Urothelium cell line (cell line): ENCODE results near the gene INPPL1.

Source experiments
- DNase-seq: peaks from one replicate; pipeline ENCODE4 v3.0.0; 2011; ENCODE audit warnings: low spot score, mixed read lengths
- FAIRE-seq: peaks from 2 replicates; lab custom pipeline; 2011; peaks lifted over from hg19 to GRCh38; lab: Jason Lieb, UNC

The INPPL1 gene

GRCh38 chr11:72217841-72218240 is 6.7 kb upstream of the INPPL1 start:
- FAIRE-seq (no peak), DNase-seq (no peak)

DNA sequence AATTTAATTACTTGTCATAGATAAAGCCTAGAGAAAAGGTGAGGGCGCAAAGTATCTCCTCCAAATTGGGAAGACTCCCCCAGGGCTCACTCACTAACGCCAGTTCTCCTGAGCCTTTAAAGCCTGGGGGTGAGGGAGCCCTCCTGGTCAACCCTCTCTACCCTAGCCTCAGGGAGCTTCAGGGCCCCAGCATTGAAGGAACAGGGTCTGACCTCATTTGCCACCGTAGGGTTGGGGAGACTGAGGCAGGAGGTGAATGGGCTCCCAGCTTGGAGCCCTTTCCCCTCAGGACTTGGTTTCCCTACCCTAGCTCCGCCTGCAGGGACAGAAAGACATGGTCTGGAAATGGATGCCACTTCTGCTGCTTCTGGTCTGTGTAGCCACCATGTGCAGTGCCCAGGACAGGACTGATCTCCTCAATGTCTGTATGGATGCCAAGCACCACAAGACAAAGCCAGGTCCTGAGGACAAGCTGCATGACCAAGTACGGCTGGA is 6.3 kb upstream of the INPPL1 start:
- DNase-seq = no peak
- no peak for FAIRE-seq

- FAIRE-seq (no peak), DNase-seq (no peak)
Observed at GRCh38 chr11:72220696-72221363, 3.7 kb upstream of the INPPL1 start.

DNA sequence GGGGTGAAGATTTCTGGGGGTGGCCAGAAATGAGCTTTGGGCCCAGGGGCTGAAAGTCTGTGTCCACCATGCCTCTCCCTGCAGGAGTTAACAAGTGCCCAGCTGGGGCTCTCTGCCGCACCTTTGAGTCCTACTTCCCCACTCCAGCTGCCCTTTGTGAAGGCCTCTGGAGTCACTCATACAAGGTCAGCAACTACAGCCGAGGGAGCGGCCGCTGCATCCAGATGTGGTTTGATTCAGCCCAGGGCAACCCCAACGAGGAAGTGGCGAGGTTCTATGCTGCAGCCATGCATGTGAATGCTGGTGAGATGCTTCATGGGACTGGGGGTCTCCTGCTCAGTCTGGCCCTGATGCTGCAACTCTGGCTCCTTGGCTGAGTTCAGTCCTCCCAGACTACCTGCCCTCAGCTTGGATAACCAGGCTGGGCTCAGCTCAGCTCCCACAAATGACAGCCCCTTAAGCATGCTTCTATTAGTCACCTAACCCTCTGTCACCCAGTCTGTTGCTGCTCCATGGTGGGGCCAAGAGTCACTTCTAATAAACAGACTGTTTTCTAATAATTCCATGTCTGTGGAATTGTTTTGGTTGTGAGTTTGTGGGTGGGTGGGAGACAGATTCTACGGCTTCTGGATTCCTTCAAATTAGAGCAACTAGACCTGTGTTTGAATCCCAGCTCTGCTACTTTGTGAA is 3.0 kb upstream of the INPPL1 start:
- FAIRE-seq (no peak), DNase-seq (no peak)

DNA sequence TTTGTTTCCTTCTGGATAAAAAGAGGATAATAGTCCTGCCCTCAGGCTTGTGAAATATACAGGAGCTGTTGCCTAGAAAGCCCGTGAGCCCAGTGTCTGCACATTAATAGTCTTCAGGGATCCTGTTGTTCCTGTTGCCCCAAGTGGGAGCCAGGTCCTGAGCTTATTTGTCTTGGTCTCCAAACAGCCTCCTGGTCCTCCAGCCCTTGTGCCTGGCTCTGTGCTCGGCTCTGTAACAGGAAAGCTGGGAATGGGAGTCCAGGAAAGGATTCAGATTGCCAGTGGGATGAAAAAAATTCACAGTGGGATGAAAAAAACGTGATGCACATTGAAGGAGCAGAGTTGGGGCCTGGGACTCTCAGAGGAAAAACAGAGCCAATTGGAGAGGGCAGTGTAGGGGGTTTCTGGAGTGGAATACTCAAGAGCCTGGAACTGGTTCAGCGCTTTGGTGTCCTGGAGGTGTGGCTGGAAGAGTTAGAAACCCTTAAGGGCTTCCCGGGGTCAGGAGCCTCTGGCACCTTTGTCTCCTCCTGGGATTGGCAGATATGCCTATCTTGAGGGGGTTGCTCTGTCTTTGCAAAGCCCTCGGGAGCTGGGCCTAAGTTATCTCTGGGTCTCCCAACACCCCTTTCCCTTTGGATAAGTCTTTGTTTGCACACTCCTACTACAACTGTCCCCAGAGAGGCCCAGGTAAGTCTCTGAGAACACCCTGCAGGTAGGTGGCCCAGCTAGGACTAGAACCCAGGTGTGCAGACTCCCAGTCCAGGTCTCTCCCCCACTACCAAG is 2.3 kb upstream of the INPPL1 start:
- DNase-seq = no peak
- FAIRE-seq = no peak

DNA sequence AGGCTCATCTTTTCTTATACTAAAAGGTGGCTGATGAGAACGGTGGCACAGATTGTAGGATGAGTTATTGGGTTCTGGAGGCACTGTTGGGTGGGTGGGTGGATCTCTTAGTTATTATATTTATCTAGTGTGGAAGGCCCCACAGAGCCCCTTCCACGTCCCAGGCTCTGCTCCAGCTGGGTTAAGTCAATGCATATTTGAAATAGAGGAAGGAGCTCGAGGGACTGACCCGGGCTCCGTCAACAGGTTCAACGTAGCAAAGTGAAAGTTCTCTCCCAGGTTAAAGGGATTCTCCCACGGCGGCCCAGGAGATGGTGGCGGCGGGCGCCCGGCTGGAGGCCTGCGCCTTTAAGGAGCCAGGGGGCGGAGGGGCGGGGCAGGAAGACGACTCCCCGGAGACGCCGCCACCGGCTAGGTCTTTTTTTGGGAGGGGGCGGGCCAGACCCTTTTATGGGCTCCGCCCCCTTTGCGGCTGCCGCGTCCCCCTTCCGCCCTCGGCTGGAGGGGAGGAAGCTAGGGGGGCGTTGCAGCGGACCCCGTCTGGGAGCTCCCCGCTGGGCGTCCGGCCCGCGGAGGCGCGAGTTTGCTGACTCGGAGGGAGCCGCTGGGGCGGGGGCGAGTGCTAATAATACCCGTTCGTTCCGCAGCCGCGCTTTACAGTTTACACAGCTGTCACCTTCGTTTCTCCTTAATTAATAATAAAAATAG is 1.5 kb upstream of the INPPL1 start:
- DNase-seq (peak; percentile 95), FAIRE-seq (no peak)

DNA sequence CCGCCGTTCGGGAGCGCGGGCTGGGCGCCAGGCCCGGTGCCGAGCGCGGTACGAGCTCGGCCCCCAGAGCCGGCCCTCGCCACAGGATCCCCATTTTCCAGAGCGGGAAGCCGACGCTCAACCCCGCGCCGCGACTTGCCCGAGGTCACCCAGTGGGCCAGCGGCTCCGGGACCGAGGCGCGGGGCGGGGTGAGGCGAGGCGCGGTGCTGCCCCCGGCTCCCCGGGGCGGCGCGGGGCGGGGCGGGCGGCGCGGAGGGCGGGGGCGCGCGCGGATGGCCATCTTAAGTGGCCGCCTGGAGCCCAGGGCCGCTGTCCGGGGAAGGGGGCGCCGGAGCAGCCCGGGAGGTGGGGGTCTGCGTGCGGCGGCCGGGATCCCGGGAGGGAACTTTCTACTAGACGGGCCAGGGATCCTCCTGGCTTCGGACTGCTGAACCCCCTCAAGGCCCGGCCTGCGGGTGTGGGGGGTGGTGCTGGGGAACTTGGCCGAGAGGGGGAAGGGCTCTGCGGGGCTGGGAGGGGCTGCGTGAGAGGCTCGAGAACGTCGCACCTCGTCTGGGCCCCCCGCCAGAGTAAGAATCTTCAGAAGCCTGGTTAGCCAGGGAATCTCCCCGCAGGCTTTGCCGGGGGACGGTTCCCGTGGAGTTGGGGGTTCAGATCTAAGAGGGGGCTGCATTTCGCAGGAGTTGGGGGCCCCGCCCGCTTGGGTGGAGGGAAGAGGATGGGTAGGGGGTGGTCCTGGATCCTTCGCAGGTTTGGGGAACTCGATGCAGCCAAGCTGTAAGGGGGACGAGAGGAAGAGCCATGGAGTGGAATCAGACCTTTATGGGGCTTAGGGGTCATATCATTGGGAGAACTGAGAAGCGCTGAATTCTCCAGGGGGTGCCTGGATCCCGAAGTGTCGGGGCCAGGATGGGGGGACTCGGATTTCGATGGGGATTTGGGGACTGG is 678 bp upstream of the INPPL1 start:
- DNase-seq (peak; percentile 70), FAIRE-seq (no peak)

- DNase-seq (no peak), FAIRE-seq (no peak)
Observed at GRCh38 chr11:72225411-72225951, 914 bp downstream of the INPPL1 start.

DNA sequence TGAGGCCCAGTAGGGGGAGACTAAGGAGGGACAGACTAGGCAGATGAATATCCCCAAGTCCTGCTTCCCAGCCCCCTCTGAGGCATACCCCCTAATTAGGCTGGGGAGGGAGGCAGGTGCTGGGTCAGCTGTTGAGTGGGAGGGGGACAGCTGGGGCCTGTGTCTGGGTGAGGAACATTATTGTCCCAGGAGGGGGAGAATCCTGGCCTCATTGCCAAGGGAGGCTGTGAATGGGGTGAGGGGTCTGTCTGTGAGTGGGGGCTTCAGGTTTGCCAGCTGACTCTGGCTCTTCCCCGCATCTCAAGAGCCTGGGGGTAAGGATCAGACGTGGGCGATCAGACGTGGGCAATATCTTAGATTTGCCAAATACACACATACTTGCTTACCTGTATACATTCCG is 2.1 kb downstream of the INPPL1 start:
- FAIRE-seq = no peak
- DNase-seq = no peak

DNA sequence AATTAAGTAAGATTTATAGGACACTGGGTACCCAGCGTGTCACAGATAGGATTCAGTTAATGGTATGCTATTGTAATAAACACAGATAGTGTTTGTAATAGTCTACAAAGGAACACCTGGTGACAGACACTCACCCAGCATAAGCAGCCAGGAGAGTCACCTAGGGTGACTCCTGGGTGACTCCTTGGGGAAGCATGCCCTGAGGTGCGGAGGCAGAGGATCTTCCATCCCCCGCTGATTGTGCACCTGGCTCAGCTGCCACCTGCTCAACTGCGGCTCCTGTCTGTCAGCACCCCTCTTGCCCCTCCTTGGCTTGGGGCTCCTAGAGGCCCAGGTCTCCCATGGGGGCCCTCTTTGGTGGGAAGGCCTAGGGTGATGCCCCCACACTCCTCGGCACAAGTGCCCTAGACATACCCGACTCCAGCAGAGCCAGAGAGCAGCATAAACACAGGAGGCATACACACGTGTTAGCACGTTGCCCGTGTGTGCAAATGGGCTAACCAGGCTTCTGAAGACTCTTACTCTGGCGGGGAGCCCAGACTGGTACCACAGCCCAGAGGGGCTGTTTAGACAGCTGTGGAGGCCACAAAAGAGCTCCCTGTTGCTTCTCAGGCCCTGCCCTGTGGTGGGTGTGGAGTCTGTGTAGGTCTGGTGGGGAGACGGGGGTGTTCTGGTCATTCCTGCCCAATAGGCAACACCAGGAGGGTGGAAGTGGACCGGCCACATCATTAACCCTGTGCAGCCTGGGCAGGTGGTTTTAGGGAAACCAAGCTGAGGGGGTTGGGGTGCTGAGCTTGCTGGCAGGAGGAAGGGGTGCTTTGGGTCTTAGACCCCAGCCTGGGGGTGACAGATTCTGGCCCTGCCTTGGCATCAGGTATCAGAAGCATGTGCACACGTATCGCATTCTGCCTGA is 3.0 kb downstream of the INPPL1 start:
- FAIRE-seq = no peak

DNA sequence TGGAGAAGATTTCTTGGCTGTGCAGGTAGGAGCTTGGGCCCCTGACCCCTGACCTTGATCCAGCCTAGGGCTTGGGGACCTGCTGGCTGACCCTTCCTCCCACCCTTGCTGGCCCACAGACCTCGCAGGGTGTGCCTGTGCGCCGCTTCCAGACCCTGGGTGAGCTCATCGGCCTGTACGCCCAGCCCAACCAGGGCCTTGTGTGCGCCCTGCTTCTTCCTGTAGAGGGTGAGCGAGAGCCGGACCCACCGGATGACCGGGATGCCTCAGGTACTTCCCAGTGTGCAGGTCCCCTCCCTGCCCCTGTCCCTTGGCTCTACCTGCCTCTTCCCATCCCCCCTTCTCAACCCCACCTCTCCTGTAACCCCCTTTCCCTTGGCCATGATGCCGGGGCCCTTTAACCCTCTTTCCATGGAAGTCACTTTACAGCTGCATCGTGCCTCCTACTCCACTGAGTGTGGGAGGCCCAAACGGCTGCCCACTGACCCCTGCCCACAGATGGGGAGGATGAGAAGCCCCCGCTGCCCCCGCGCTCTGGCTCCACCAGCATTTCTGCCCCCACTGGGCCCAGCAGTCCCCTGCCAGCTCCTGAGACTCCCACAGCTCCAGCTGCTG is 3.8 kb downstream of the INPPL1 start:
- no peak for FAIRE-seq
- DNase-seq = no peak

More for the DNA sequence above, 3.0 kb downstream of the INPPL1 start:
- no peak for DNase-seq

- DNase-seq = no peak
- no peak for FAIRE-seq
Observed at GRCh38 chr11:72228844-72229231, 4.3 kb downstream of the INPPL1 start.

DNA sequence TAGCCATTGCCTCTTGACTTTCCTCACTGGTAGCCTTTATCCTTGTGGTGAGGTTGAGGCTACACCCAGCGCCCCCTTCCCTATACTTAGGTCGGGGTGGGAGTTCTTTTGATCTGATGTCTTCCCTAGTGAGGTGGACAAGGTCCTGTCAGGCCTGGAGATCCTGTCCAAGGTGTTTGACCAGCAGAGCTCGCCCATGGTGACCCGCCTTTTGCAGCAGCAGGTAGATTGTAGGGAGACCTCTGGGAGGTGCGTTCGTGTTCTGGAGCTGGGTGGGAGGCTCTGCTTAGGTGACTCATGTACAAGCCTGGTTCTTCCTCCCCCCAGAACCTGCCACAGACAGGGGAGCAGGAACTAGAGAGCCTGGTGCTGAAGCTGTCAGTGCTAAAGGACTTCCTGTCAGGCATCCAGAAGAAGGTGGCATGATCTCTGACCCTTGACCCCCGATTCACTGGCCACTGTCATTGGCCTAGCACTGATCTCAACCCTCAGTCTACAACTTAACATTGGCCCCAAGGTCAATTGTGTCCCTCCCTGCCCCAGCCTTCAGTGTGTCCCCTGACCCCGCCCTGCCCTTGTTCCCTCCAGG is 4.9 kb downstream of the INPPL1 start:
- no peak for DNase-seq
- no peak for FAIRE-seq

DNA sequence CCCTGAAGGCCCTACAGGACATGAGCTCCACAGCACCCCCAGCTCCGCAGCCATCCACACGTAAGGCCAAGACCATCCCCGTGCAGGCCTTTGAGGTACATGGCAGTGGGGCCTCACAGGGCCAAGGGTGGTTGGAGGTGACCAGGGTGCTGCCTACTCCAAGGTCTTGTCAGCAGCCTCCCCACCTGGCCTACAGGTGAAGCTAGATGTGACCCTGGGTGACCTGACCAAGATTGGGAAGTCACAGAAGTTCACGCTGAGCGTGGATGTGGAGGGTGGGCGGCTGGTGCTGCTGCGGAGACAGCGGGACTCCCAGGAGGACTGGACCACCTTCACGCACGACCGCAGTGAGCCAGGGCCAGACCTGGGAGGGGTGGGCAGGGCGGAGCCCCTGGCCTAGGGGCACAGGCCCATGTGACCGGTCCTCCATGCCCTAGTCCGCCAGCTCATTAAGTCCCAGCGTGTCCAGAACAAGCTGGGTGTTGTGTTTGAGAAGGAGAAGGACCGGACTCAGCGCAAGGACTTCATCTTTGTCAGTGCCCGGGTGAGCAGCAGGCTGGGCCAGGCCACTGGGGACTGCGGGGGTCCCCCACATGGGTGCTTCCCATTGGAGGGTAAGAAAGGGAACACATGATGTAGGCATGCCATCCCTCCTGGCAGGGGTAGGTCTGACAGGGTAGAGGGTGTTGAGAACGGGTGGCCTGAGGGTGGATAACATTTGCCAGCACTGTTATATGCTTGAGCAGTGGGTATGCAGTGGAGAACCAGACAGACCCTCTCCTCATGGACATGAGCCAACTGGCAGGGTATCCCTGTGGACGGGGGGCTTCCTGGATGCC is 5.6 kb downstream of the INPPL1 start:
- no peak for DNase-seq
- peak; percentile 40 for FAIRE-seq

DNA sequence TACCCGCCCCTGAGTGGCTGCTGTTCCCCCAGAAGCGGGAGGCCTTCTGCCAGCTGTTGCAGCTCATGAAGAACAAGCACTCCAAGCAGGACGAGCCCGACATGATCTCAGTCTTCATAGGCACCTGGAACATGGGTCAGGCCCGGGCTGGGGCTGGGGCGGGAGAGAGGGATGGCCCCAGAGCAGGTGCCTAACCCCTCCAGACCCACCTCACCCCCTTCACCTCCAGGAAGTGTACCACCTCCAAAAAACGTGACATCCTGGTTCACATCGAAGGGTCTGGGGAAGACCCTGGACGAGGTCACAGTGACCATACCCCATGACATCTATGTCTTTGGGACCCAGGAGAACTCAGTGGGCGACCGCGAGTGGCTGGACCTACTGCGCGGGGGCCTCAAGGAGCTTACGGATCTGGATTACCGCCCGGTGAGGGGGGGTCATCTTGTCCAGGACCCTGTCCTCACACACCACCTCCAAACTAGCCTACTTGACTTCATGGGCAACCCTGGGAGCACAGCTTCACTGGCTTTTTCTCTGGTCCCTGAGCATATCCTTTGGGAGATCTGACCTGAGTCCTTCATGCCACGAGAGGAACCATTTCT is 6.3 kb downstream of the INPPL1 start:
- DNase-seq = no peak
- FAIRE-seq = no peak

DNA sequence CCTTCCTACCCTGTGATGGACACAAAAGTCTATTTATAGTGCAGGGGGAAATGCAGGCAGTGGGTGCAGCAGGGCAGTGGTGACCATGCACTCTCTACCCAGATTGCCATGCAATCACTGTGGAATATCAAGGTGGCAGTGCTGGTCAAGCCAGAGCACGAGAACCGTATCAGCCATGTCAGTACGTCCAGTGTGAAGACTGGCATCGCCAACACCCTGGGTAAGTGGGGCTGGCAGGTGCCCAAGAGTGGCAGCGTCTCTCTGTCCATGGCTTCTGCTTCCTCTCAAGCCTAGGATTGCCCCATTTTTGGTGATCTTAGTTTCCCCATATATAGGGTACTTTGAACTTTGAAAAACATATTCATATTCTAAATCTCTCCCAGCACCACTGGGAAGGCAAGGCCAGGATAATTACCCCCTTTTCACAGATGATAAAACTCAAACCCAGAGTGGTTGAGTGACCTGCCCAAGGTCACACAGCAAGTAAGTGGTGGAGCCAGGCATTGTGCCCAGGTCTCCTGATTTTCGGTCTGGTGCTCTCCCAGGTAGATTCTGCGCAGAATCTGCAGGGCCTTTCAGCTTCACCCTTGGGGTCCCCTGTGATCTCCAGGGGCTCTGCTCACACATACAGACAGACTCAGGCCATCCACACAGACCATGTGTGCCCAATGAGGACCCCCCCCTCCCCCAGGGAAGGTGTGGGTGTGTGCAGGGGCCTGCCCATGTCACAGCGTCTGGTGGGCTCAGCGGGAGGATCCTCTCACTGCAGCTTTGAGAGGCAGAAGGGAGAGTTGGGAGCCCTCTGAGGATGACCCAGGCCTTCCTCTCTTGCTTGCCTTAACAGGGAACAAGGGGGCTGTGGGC is 7.1 kb downstream of the INPPL1 start:
- DNase-seq = no peak
- no peak for FAIRE-seq
